IMR-90 (cell line): ENCODE data around the gene ASCL1. TPM values are rescaled to one million over a fixed set of nuclear protein-coding genes. Genes with fewer than 3 reads are reported as not detected.

Experiments
- ATAC-seq: fragments of 200-7000 bp; cut with Tn5 transposase; 2 replicates; pipeline ENCODE4 v1.9.1; 2020; ENCODE audit warnings: low read depth, mild to moderate bottlenecking, moderate library complexity
- BruUV-seq: library from RNA; stranded (reverse); fragments of 400-500 nt; replicated peaks from 2 replicates; lab custom pipeline; 2021; lab: Mats Ljungman, UMichigan
- CTCF ChIA-PET: fragments of 300-600 bp; formaldehyde crosslinking; extraction: SDS; loops from one replicate; lab custom pipeline; 2021; ENCODE audit warnings: antibody characterized with exemption; lab: Yijun Ruan, JAX
- POLR2A ChIA-PET: fragments of 300-600 bp; sonication (Branson Sonifier 250); formaldehyde crosslinking; loops from one replicate; lab custom pipeline; 2022; ENCODE audit warnings: antibody characterized with exemption; ENCODE audit not compliant: unreplicated experiment; lab: Charles Lee
- DNase-seq: peaks from one replicate; pipeline ENCODE4 v3.0.0; 2013
- H2AFZ ChIP-seq: replicated peaks from 2 replicates; pipeline ENCODE3; 2013; ENCODE audit warnings: low read length, mild to moderate bottlenecking; ENCODE audit not compliant: poor library complexity
- H2AK5ac ChIP-seq: 2 replicates; pipeline ENCODE4 v1.6.1; 2013; ENCODE audit warnings: low read depth, low read length, inconsistent platforms
- H2AK9ac ChIP-seq: replicated peaks from 2 replicates; pipeline ENCODE3; 2013; ENCODE audit warnings: mild to moderate bottlenecking, low read depth, low read length, moderate library complexity; ENCODE audit not compliant: poor library complexity
- H2BK120ac ChIP-seq: 2 replicates; pipeline ENCODE4 v1.6.1; 2013; ENCODE audit warnings: low read depth, low read length, inconsistent platforms
- H2BK15ac ChIP-seq: 3 replicates; pipeline ENCODE4 v1.6.1; 2013; ENCODE audit warnings: low read depth, low read length, inconsistent platforms
- H2BK20ac ChIP-seq: 2 replicates; pipeline ENCODE4 v1.6.1; 2013; ENCODE audit warnings: low read depth, mild to moderate bottlenecking, inconsistent platforms, low read length, moderate library complexity
- H2BK5ac ChIP-seq: 2 replicates; pipeline ENCODE4 v1.6.1; 2013; ENCODE audit warnings: mild to moderate bottlenecking, low read depth, low read length, inconsistent platforms; ENCODE audit not compliant: poor library complexity, severe bottlenecking
- H3K14ac ChIP-seq: replicated peaks from 2 replicates; pipeline ENCODE4 v1.6.1; 2013; ENCODE audit warnings: low read depth, low read length, inconsistent platforms
- H3K18ac ChIP-seq: 2 replicates; pipeline ENCODE4 v1.6.1; 2013; ENCODE audit warnings: low read depth, low read length, control low read depth
- H3K23ac ChIP-seq: 2 replicates; pipeline ENCODE4 v1.6.1; 2013; ENCODE audit warnings: low read depth, low read length, inconsistent platforms
- H3K27ac ChIP-seq: 2 replicates; pipeline ENCODE4 v1.5.1; 2013; ENCODE audit warnings: mild to moderate bottlenecking, control low read depth, low read length; ENCODE audit not compliant: insufficient read depth
- H3K27me3 ChIP-seq: 2 replicates; pipeline ENCODE4 v1.6.1; 2013; ENCODE audit warnings: low read length; ENCODE audit not compliant: control insufficient read depth, insufficient read depth
- H3K36me3 ChIP-seq: 2 replicates; pipeline ENCODE4 v1.6.1; 2013; ENCODE audit warnings: low read length, mixed read lengths; ENCODE audit not compliant: control insufficient read depth, insufficient read depth
- H3K4ac ChIP-seq: 2 replicates; pipeline ENCODE4 v1.6.1; 2013; ENCODE audit warnings: low read depth, low read length, inconsistent platforms
- H3K4me1 ChIP-seq: 2 replicates; pipeline ENCODE4 v1.6.1; 2013; ENCODE audit warnings: low read length, mixed read lengths; ENCODE audit not compliant: control insufficient read depth, insufficient read depth
- H3K4me2 ChIP-seq: 2 replicates; pipeline ENCODE4 v1.6.1; 2013; ENCODE audit warnings: low read depth, mild to moderate bottlenecking, control low read depth, low read length, moderate library complexity
- H3K4me3 ChIP-seq: 2 replicates; pipeline ENCODE4 v1.5.1; 2013; ENCODE audit warnings: low read depth, mild to moderate bottlenecking, control low read depth, low read length, moderate library complexity; ENCODE audit not compliant: insufficient read depth
- H3K56ac ChIP-seq: 2 replicates; pipeline ENCODE4 v1.6.1; 2013; ENCODE audit warnings: low read length, inconsistent platforms; ENCODE audit not compliant: insufficient read depth; ENCODE audit errors: extremely low read depth
- H3K79me1 ChIP-seq, 2 experiments: 2 replicates each; pipeline ENCODE4 v1.6.1; 2013; ENCODE audit warnings: low read length in 2 of 2, inconsistent platforms in 1 of 2, low read depth in 1 of 2
- H3K9ac ChIP-seq: 2 replicates; pipeline ENCODE4 v1.6.1; 2013; ENCODE audit warnings: low read depth, low read length, control low read depth
- H3K9me1 ChIP-seq: 2 replicates; pipeline ENCODE4 v1.6.1; 2013; ENCODE audit warnings: low read length, inconsistent platforms; ENCODE audit not compliant: insufficient read depth
- H3K9me3 ChIP-seq: 2 replicates; pipeline ENCODE4 v1.6.1; 2013; ENCODE audit warnings: low read length; ENCODE audit not compliant: control insufficient read depth, insufficient read depth
- H4K20me1 ChIP-seq: 2 replicates; pipeline ENCODE4 v1.6.1; 2013; ENCODE audit warnings: low read length, inconsistent platforms; ENCODE audit not compliant: insufficient read depth
- H4K5ac ChIP-seq: 2 replicates; pipeline ENCODE4 v1.6.1; 2013; ENCODE audit warnings: mild to moderate bottlenecking, low read depth, low read length, control low read depth
- H4K8ac ChIP-seq, 2 experiments: 2 replicates each; pipeline ENCODE4 v1.6.1; 2013; ENCODE audit warnings: low read depth in 2 of 2, low read length in 2 of 2, control low read depth in 1 of 2, inconsistent platforms in 1 of 2
- H4K91ac ChIP-seq: 2 replicates; pipeline ENCODE4 v1.6.1; 2013; ENCODE audit warnings: low read depth, low read length, inconsistent platforms; ENCODE audit not compliant: insufficient read depth
- MAFK ChIP-seq: IDR thresholded peaks from 2 replicates; pipeline ENCODE4 v1.6.1; 2012; ENCODE audit warnings: low read depth, low read length, improper control_type of control experiment
- MXI1 ChIP-seq: IDR thresholded peaks from 2 replicates; pipeline ENCODE4 v1.6.1; 2012; ENCODE audit warnings: low read depth, mild to moderate bottlenecking, low read length, moderate library complexity, borderline replicate concordance
- RAD21 ChIP-seq: IDR thresholded peaks from 2 replicates; pipeline ENCODE4 v1.6.1; 2012; ENCODE audit warnings: low read length, improper control_type of control experiment
- WGBS, 2 experiments: methylation state at CpG; one replicate each; pipeline versions ENCODE4 v1.1.5 to v1.1.7; 2013; ENCODE audit warnings: missing lambda C conversion rate in 2 of 2; ENCODE audit not compliant: insufficient read length in 1 of 2; ENCODE audit errors: extremely low coverage in 2 of 2; 5-methylcytosine and 5-hydroxymethylcytosine counted together
- dilution Hi-C: fragments of 300-500 bp; cut with HindIII; formaldehyde crosslinking; loops from one replicate; pipeline ENCODE4 v1.14.3; 2018; ENCODE audit warnings: low sequenced_read_pairs; ENCODE audit not compliant: unreplicated experiment
- in situ Hi-C: fragments of 300-500 bp; cut with MboI; formaldehyde crosslinking; loops from 3 replicates; pipeline ENCODE4 v1.14.3; 2019; ENCODE audit warnings: low sequenced_read_pairs, inconsistent platforms, mixed read lengths
- intact Hi-C: fragments of 100-400 bp; cut with micrococcal nuclease; formaldehyde crosslinking; loops from 2 replicates; pipeline ENCODE4 v1.10.0; 2022
- polyA plus RNA-seq, 3 experiments: library from polyadenylated mRNA; depleted of rRNA; stranded (reverse); fragments of >200 nt; gene quantifications; 2 replicates each; pipeline ENCODE4 v1.2.3, GENCODE V29; 2012; ENCODE audit warnings: low replicate concordance in 1 of 3
- total RNA-seq: library from RNA; depleted of rRNA; stranded (reverse); fragments of >200 nt; gene quantifications from 2 replicates; pipeline ENCODE4 v1.2.3, GENCODE V29; 2012

ASCL1 gene
- total and polyA plus RNA-seq, 2 of the 4 experiments (the other 2 are of a cell fraction) = not detected

GRCh38 chr12:102971227-102971626 is 13.8 kb downstream of the ASCL1 start:
- no peaks in the 10 kb centered on the region for H3K9me1 ChIP-seq
- no peak overlapping the region for H2AK9ac ChIP-seq
- H4K5ac ChIP-seq = no peak overlapping the region
- no peaks in the 10 kb centered on the region for H4K20me1 ChIP-seq
- H3K23ac ChIP-seq = no peak overlapping the region
- no peak overlapping the region for H2BK20ac ChIP-seq
- BruUV-seq = no TSS peak
- H3K27me3 ChIP-seq = no peaks in the 10 kb centered on the region; the same call in 1 of the 2 replicates
- no peak overlapping the region for H3K14ac ChIP-seq
- in situ Hi-C loops = no loop called here
- H3K4ac ChIP-seq = no peak overlapping the region
- no CpG with 5 or more reads among the region's 3 CpGs for WGBS, 2 experiments
- no peak overlapping the region for H3K9ac ChIP-seq
- ChIA-PET POLR2A (no interaction called here), CTCF (no interaction called here)
- DNase-seq (no peak), ATAC-seq (no peak)
- H3K4me1 ChIP-seq = no peaks in the 10 kb centered on the region
- no peaks in the 10 kb centered on the region for H3K36me3 ChIP-seq
- H2AK5ac ChIP-seq = no peak overlapping the region
- H2BK120ac ChIP-seq = no peak overlapping the region
- 0 out of 2 replicates have a peak, but pooled peaks cover 2% of the 10 kb centered on the region for H3K9me3 ChIP-seq
- H3K18ac ChIP-seq = no peak overlapping the region
- no peak overlapping the region for H3K27ac ChIP-seq
- no peak overlapping the region for H2BK5ac ChIP-seq
- intact Hi-C loops = no loop called here
- H3K56ac ChIP-seq = no peak overlapping the region
- H4K91ac ChIP-seq = no peak overlapping the region
- TF ChIP-seq MAFK (no peak), RAD21 (no peak), MXI1 (no peak)
- H3K4me2 ChIP-seq = no peak overlapping the region
- no peak overlapping the region for H2BK15ac ChIP-seq
- no peak overlapping the region for H2AFZ ChIP-seq
- H3K4me3 ChIP-seq = no peak overlapping the region
- no peak overlapping the region for H4K8ac ChIP-seq
- no peaks in the 10 kb centered on the region for H3K79me1 ChIP-seq
- dilution Hi-C loops = no loop called here
